ENCODE data around the gene H2AZ2. TPM values are rescaled to one million over a fixed set of nuclear protein-coding genes. Genes with fewer than 3 reads are reported as not detected.

Gene H2AZ2
- total RNA-seq, 2 donors from 2014 or later = 173 to 185 TPM

DNA sequence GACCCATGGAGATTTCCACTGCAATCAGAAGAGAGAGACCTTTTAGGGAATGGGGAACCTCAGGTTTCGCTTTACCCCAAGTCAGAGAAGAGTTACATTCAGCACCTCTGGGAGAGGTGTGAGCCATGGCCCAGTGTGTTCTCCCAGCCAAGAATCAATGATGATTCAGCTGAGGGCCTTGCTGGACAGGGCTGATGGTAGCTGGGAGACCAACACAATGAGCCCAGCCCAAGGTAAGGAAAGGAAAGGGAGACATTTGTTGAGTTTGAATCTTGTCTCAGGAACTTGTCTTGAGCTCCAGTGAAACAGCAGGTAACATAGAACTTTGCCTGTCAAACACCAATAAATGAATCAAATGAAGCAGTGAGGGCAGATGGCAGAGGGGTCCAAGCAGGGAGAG, 65.4 kb downstream of the H2AZ2 start:
- H3K36me3 Mint-ChIP-seq (ENCODE audit: low read depth) = no peaks in the 10 kb centered on the region
- no peak overlapping the region for H3K27ac Mint-ChIP-seq
- H3K4me1 Mint-ChIP-seq = no peaks in the 10 kb centered on the region
- H3K27me3 Mint-ChIP-seq = no peaks in the 10 kb centered on the region
- DNase-seq (no peak), ATAC-seq (no peak)
- H3K9me3 ChIP-seq (ENCODE audit: control insufficient read depth, low read length, poor library complexity, severe bottlenecking) = no peaks in the 10 kb centered on the region
- no peak overlapping the region for H3K4me3 Mint-ChIP-seq

Other genes with a start within 250 kb of the H2AZ2 start
- 100 to 1,000 TPM; 130 to 134 TPM for gene OGDH, start 241.5 kb downstream of the H2AZ2 start, total RNA-seq
- gene ZMIZ2, start 99.2 kb downstream of the H2AZ2 start, total RNA-seq = 100 to 1,000 TPM; 117 to 171 TPM
- gene PPIA, start 51.4 kb downstream of the H2AZ2 start, total RNA-seq = 100 to 1,000 TPM; 691 to 692 TPM
- gene PURB, start 37.4 kb upstream of the H2AZ2 start, total RNA-seq = 10 to 100 TPM; 21.4 to 27.6 TPM
- 100 to 1,000 TPM; 245 to 291 TPM for gene MYO1G, start 130.9 kb upstream of the H2AZ2 start, total RNA-seq
- 10 to 100 TPM; 77.4 to 83.0 TPM for gene CCM2, start 152.1 kb upstream of the H2AZ2 start, total RNA-seq
- gene NACAD, start 240.9 kb upstream of the H2AZ2 start, total RNA-seq = under 1 TPM; 0.15 to 0.47 TPM

Data from T-helper 17 cell (primary cell).